CD4-positive, alpha-beta T cell (primary cell): ENCODE data around the gene MKX. TPM values are rescaled to one million over a fixed set of nuclear protein-coding genes. Genes with fewer than 3 reads are reported as not detected.
A peak's percentile ranks its signal among the peaks of the same experiment; 100 is the strongest.

Experiments used
- ATAC-seq: fragments of 200-7000 bp; cut with Tn5 transposase; one replicate; pipeline ENCODE4 v1.10.0; 2022; ENCODE audit warnings: mild to moderate bottlenecking; ENCODE audit not compliant: poor library complexity
- CTCF ChIA-PET: fragments of 350-600 bp; sonication (Branson Sonifier 250); formaldehyde crosslinking; loops from one replicate; lab custom pipeline; 2021; ENCODE audit warnings: antibody characterized with exemption, inconsistent platforms; lab: Charles Lee
- POLR2A ChIA-PET: fragments of 350-600 bp; sonication (Branson Sonifier 250); formaldehyde crosslinking; loops from one replicate; lab custom pipeline; 2021; ENCODE audit warnings: antibody characterized with exemption, inconsistent platforms; lab: Charles Lee
- DNase-seq, 14 experiments: peaks; one replicate each; pipeline ENCODE4 v3.0.0-alpha.2; 2013 to 2020; ENCODE audit warnings: mixed read lengths in 2 of 14
- H3K27ac ChIP-seq, 2 donors: one replicate each; pipeline versions ENCODE4 v1.5.1 to v1.7.0; 2013; ENCODE audit warnings: low read length in 2 of 2, low read depth in 1 of 2, mild to moderate bottlenecking in 1 of 2
- H3K27me3 ChIP-seq, 2 experiments: 1 replicate in 1 of 2; 2 replicates in 1 of 2; pipeline versions ENCODE4 v1.6.1 to v1.7.0; 2013; ENCODE audit warnings: low read length in 2 of 2, control low read depth in 1 of 2, mild to moderate bottlenecking in 1 of 2, moderate library complexity in 1 of 2; ENCODE audit not compliant: insufficient read depth in 2 of 2, control insufficient read depth in 1 of 2
- H3K36me3 ChIP-seq: one replicate; pipeline ENCODE4 v1.6.1; 2013; ENCODE audit warnings: low read length, control low read depth; ENCODE audit not compliant: insufficient read depth
- H3K4me1 ChIP-seq: one replicate; pipeline ENCODE4 v1.6.1; 2013; ENCODE audit warnings: low read length, control low read depth; ENCODE audit not compliant: insufficient read depth
- H3K4me3 ChIP-seq: one replicate; pipeline ENCODE4 v1.5.1; 2013; ENCODE audit warnings: mild to moderate bottlenecking, low read length, moderate library complexity
- H3K9me3 ChIP-seq, 2 experiments: 1 replicate in 1 of 2; 2 replicates in 1 of 2; pipeline versions ENCODE4 v1.6.1 to v1.7.0; 2013; ENCODE audit warnings: low read length in 2 of 2, mild to moderate bottlenecking in 2 of 2, control low read depth in 1 of 2, moderate library complexity in 1 of 2; ENCODE audit not compliant: control insufficient read depth in 1 of 2, insufficient read depth in 1 of 2
- H3K27ac Mint-ChIP-seq: one replicate; pipeline ENCODE4 v1.8.0; 2020; ENCODE audit warnings: mixed read lengths
- H3K27me3 Mint-ChIP-seq: one replicate; pipeline ENCODE4 v1.8.0; 2021; ENCODE audit warnings: mixed read lengths
- H3K36me3 Mint-ChIP-seq: one replicate; pipeline ENCODE4 v1.8.0; 2021; ENCODE audit warnings: low read depth, mixed read lengths
- H3K4me1 Mint-ChIP-seq: one replicate; pipeline ENCODE4 v1.8.0; 2021; ENCODE audit warnings: low read depth, mixed read lengths
- H3K4me3 Mint-ChIP-seq: one replicate; pipeline ENCODE4 v1.8.0; 2020; ENCODE audit warnings: mild to moderate bottlenecking, mixed read lengths
- H3K9me3 Mint-ChIP-seq: one replicate; pipeline ENCODE4 v1.8.0; 2020; ENCODE audit warnings: mixed read lengths
- CTCF ChIP-seq: fragments of 200-600 bp; IDR thresholded peaks from one replicate; pipeline ENCODE4 v1.8.0; 2022; ENCODE audit warnings: antibody characterized with exemption, mild to moderate bottlenecking
- intact Hi-C, 2 experiments: fragments of 100-400 bp; cut with DNase I in 1 of 2; cut with micrococcal nuclease in 1 of 2; formaldehyde crosslinking; loops; one replicate each; pipeline versions ENCODE4 v1.15.1 to v1.9.0; 2023 to 2025; cut with DNase I, micrococcal nuclease
- polyA plus RNA-seq, 2 donors: library from polyadenylated mRNA; unstranded; fragments of 120-200 nt; gene quantifications; one replicate each; pipeline ENCODE4 v1.2.1, GENCODE V29; 2013
- total RNA-seq, 174 experiments: library from RNA in 2 of 174; stranded (reverse) in 2 of 174; gene quantifications; one replicate each; pipeline ENCODE4 v1.2.3 and lab custom pipeline; 2021 to 2026

The MKX gene
- total RNA-seq (not detected), total RNA-seq (lab: John Stamatoyannopoulos, UW) (0 to 2.8 (median 0) reads per million in 172 experiments)
- polyA plus RNA-seq (2013, experiment 1 of 2) = 0.01 TPM
- 0.26 TPM for polyA plus RNA-seq (2013, experiment 2 of 2)

GRCh38 chr10:27745732-27746396 is at the start of gene MKX:
Gene MKX (minus strand): TSS chr10:27745819. CDS start chr10:27743415, 2,404 bp downstream.
- peaks cover 45% of the 10 kb centered on the region for H3K4me1 Mint-ChIP-seq
- peaks cover 82% of the 10 kb centered on the region for H3K27me3 Mint-ChIP-seq
- Histone ChIP-seq H3K27ac (no peak within 1 kb of the TSS), H3K27me3 (peaks cover 51 to 77% of the 10 kb centered on the region in 2 experiments), H3K4me3 (peak within 1 kb of the TSS; percentile 28), H3K4me1 (peaks cover 59% of the 10 kb centered on the region), H3K9me3 (peaks cover 0 to 43% of the 10 kb centered on the region in 2 experiments), H3K36me3 (no peaks in the 10 kb centered on the region)
- peaks cover 4% of the 10 kb centered on the region for H3K36me3 Mint-ChIP-seq
- TF ChIP-seq CTCF = no peak
- no peaks in the 10 kb centered on the region for H3K9me3 Mint-ChIP-seq
- intact Hi-C loops = loop anchor here in 1 of 2 experiments (10.0 kb wide), 1 partner anchor 241 kb away; the partner anchor contains the start of gene RAB18
- ATAC-seq (no peak), DNase-seq (peak in 8 of 14 experiments; percentile 30 to 63 (median 39))
- POLR2A ChIA-PET = interaction anchor here (1.4 to 1.5 kb wide), 2 partner anchors 558 to 787 kb away, joined by 4 to 6 read pairs; partner anchors contain the start of gene WAC
- CTCF ChIA-PET = interaction anchor here (1.3 to 1.5 kb wide), 2 partner anchors 9 to 13 kb away, joined by 3 to 4 read pairs; no protein-coding TSS in a partner anchor
- H3K27ac Mint-ChIP-seq = peak within 1 kb of the TSS; percentile 43
- peak within 1 kb of the TSS; percentile 91 for H3K4me3 Mint-ChIP-seq

GRCh38 chr10:27794157-27794556 is 48.5 kb upstream of the MKX start:
- ChIA-PET POLR2A (no interaction called here), CTCF (no interaction called here)
- ATAC-seq (no peak), DNase-seq (peak in 1 of 14 experiments; percentile 1)
- no peaks in the 10 kb centered on the region for H3K9me3 ChIP-seq
- intact Hi-C loops = no loop called here
- Mint-ChIP-seq H3K4me1 (no peaks in the 10 kb centered on the region), H3K27ac (no peak overlapping the region), H3K4me3 (no peak overlapping the region), H3K9me3 (no peaks in the 10 kb centered on the region), H3K36me3 (no peaks in the 10 kb centered on the region), H3K27me3 (peaks cover 52% of the 10 kb centered on the region)
- H3K4me1 ChIP-seq = no peaks in the 10 kb centered on the region
- TF ChIP-seq CTCF = no peak
- no peak overlapping the region for H3K27ac ChIP-seq
- no peaks in the 10 kb centered on the region for H3K36me3 ChIP-seq
- peaks cover 0 to 9% of the 10 kb centered on the region in 2 experiments for H3K27me3 ChIP-seq
- H3K4me3 ChIP-seq = no peak overlapping the region

- H3K27ac ChIP-seq = no peak overlapping the region
- Mint-ChIP-seq H3K4me1 (no peaks in the 10 kb centered on the region), H3K9me3 (no peaks in the 10 kb centered on the region), H3K27me3 (peaks cover 53% of the 10 kb centered on the region), H3K27ac (no peak overlapping the region), H3K36me3 (no peaks in the 10 kb centered on the region), H3K4me3 (no peak overlapping the region)
- H3K9me3 ChIP-seq = no peaks in the 10 kb centered on the region
- intact Hi-C loops = no loop called here
- POLR2A ChIA-PET = no interaction called here
- DNase-seq = no peak
- no peak for TF ChIP-seq CTCF
- no peak overlapping the region for H3K4me3 ChIP-seq
- no peaks in the 10 kb centered on the region for H3K36me3 ChIP-seq
- H3K27me3 ChIP-seq = peaks cover 0 to 9% of the 10 kb centered on the region in 2 experiments
- no peak for ATAC-seq
- H3K4me1 ChIP-seq = no peaks in the 10 kb centered on the region
- CTCF ChIA-PET = no interaction called here
Measured at GRCh38 chr10:27792216-27792615, 46.6 kb upstream of the MKX start.
